ENCODE results near the gene ZNF346. TPM values are rescaled to one million over a fixed set of nuclear protein-coding genes. Genes with fewer than 3 reads are reported as not detected.

ZNF346 gene
- total and polyA plus RNA-seq, 2 of the 13 experiments (the other 11 are each of a cell fraction or from before 2014, with no cell fraction given) = 8.6 to 19.4 TPM

- TF ChIP-seq ZNF580 (CRISPR knock-in tag; IDR thresholded peaks at IDR 0.05; ENCODE audit: borderline replicate concordance, low read depth) = peak; percentile 11; the same call in 1 of the 2 replicates
- TF ChIP-seq FOSL2 (CRISPR knock-in tag; IDR thresholded peaks at IDR 0.05) = peak; percentile 50
- peak; percentile 20; the same call in 1 of the 2 replicates for TF ChIP-seq CEBPG (CRISPR knock-in tag; IDR thresholded peaks at IDR 0.05)
Measured at GRCh38 chr5:176994460-176995121, 27.9 kb upstream of the ZNF346 start (continued).

- FAIRE-seq = no peak
- in situ Hi-C loops (cut with HindIII; ENCODE audit: extremely low pct_ligation_motif_present, low pct_unique_long_range_greater_than_20kb) = no loop called here
- no TSS peak for BruUV-seq (replicated peaks)
- ATAC-seq = no peak
- ChIA-PET CTCF (ENCODE audit: low intra/inter-chr PET ratio, low total read pairs) (no interaction called here), POLR2A (interaction anchor here (1.4 kb wide), 1 partner anchor 11 kb away, joined by 10 read pairs; the partner anchor contains the start of gene UIMC1)
- Histone ChIP-seq H3K79me2 (ENCODE audit: insufficient read depth, low read length) (peaks cover 88% of the 10 kb centered on the region), H3K9ac (ENCODE audit: insufficient read depth, low read depth, low read length) (no peak overlapping the region), H3K9me3 (ENCODE audit: low read length) (no peaks in the 10 kb centered on the region), H3K4me1 (ENCODE audit: insufficient read depth, low read length) (peaks cover 46% of the 10 kb centered on the region), H4K20me1 (ENCODE audit: insufficient read depth, low read length) (peaks cover 30% of the 10 kb centered on the region), H2AFZ (ENCODE audit: low read length) (no peak overlapping the region), H3K27ac (ENCODE audit: extremely low read length, insufficient read depth, low read length) (peak overlapping the region; percentile 54), H3K4me3 (replicated peaks in 1 of 3; ENCODE audit: insufficient read depth in 1 of 3, low read depth in 2 of 3, low read length in 3 of 3) (no peak overlapping the region), H3K36me3 (replicated peaks in 1 of 2; ENCODE audit: control insufficient read depth in 1 of 2, insufficient read depth in 2 of 2, low read length in 2 of 2) (no peaks in the 10 kb centered on the region; a peak in 1 of 5 replicates), H3K27me3 (ENCODE audit: control insufficient read depth in 1 of 2, insufficient read depth in 2 of 2, low read length in 2 of 2) (no peaks in the 10 kb centered on the region), H3K4me2 (ENCODE audit: low read depth, low read length) (no peak overlapping the region)
- 81% methylated on average over 3 of the region's 3 CpGs for WGBS (ENCODE audit: low lambda C conversion rate)
- TF ChIP-seq ARID4A (CRISPR knock-in tag; IDR thresholded peaks at IDR 0.05; ENCODE audit: borderline replicate concordance) (no peak), TIGD3 (CRISPR knock-in tag; IDR thresholded peaks at IDR 0.05; ENCODE audit: borderline replicate concordance) (no peak)
- intact Hi-C loops (cut with micrococcal nuclease; ENCODE audit: unreplicated experiment) = no loop called here
- DNase-seq (ENCODE audit: low spot score) = no peak
Measured at GRCh38 chr5:176995122-176995490, 27.4 kb upstream of the ZNF346 start.
